ENCODE measurements around the gene BORCS8.

The BORCS8 gene

GRCh38 chr19:19227217-19227616 is 35.3 kb upstream of the BORCS8 start:
- no peak for TF ChIP-seq POLR2AphosphoS5 (IDR thresholded peaks at IDR 0.05; ENCODE audit: low read depth)
- no peak for TF ChIP-seq REST (IDR thresholded peaks at IDR 0.05; ENCODE audit: insufficient replicate concordance, low read depth)
- no peak for TF ChIP-seq CTCF (IDR thresholded peaks at IDR 0.05; ENCODE audit: insufficient read depth, low read length)
- TF ChIP-seq SPI1 (IDR thresholded peaks at IDR 0.05; ENCODE audit: borderline replicate concordance, low read depth): no peak
- no peak for TF ChIP-seq GABPA (IDR thresholded peaks at IDR 0.05; ENCODE audit: low read depth)
- H3K27ac ChIP-seq (replicated peaks): no peak overlapping the region
- peaks cover 17% of the 10 kb centered on the region for H3K27me3 ChIP-seq (ENCODE audit: insufficient read depth, poor library complexity, severe bottlenecking)
- no peak for DNase-seq (ENCODE audit: low read depth in 1 of 2, low spot score in 1 of 2)
- H3K4me3 ChIP-seq (replicated peaks; ENCODE audit: insufficient read depth, low read length): no peak overlapping the region

GRCh38 chr19:19226663-19227062 is 34.7 kb upstream of the BORCS8 start:
- Histone ChIP-seq H3K27me3 (ENCODE audit: insufficient read depth, poor library complexity, severe bottlenecking) (peaks cover 17% of the 10 kb centered on the region), H3K27ac (replicated peaks) (no peak overlapping the region), H3K4me3 (replicated peaks; ENCODE audit: insufficient read depth, low read length) (no peak overlapping the region)
- TF ChIP-seq SPI1 (IDR thresholded peaks at IDR 0.05; ENCODE audit: borderline replicate concordance, low read depth): no peak
- no peak for TF ChIP-seq GABPA (IDR thresholded peaks at IDR 0.05; ENCODE audit: low read depth)
- TF ChIP-seq CTCF (IDR thresholded peaks at IDR 0.05; ENCODE audit: insufficient read depth, low read length): no peak
- TF ChIP-seq REST (IDR thresholded peaks at IDR 0.05; ENCODE audit: insufficient replicate concordance, low read depth): no peak
- no peak for TF ChIP-seq POLR2AphosphoS5 (IDR thresholded peaks at IDR 0.05; ENCODE audit: low read depth)
- DNase-seq (ENCODE audit: low read depth in 1 of 2, low spot score in 1 of 2): no peak

GRCh38 chr19:19226204-19226603 is 34.3 kb upstream of the BORCS8 start:
- Histone ChIP-seq H3K4me3 (replicated peaks; ENCODE audit: insufficient read depth, low read length) (no peak overlapping the region), H3K27me3 (ENCODE audit: insufficient read depth, poor library complexity, severe bottlenecking) (peaks cover 17% of the 10 kb centered on the region), H3K27ac (replicated peaks) (no peak overlapping the region)
- TF ChIP-seq GABPA (IDR thresholded peaks at IDR 0.05; ENCODE audit: low read depth) (no peak), SPI1 (IDR thresholded peaks at IDR 0.05; ENCODE audit: borderline replicate concordance, low read depth) (no peak), REST (IDR thresholded peaks at IDR 0.05; ENCODE audit: insufficient replicate concordance, low read depth) (no peak), CTCF (IDR thresholded peaks at IDR 0.05; ENCODE audit: insufficient read depth, low read length) (no peak), POLR2AphosphoS5 (IDR thresholded peaks at IDR 0.05; ENCODE audit: low read depth) (no peak)
- no peak for DNase-seq (ENCODE audit: low read depth in 1 of 2, low spot score in 1 of 2)

Data from HL-60 (cell line).